ENCODE data around the gene SYNE1.
"Not testable (repeated sequence)": the region's sequence is repeated elsewhere in the genome, so short reads cannot be mapped to it uniquely, and the experiment has no call there.

The SYNE1 gene

DNA sequence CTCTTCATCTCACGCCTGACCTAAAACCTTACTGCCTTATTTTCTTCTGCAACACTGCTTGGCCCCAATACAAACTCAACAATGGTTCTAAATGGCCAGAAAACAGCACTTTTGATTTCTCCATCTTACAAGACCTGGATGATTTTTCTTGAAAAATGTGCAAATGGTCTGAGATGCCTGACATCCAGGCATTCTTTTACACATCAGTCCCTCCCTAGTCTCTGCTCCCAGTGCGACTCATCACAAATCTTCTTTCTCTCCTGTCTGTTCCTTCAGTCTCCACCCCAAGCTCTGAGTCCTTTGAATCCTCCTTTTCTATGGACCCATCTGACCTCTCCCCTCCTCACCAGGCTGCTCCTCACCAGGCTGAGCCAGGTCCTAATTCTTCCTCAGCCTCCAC is 145.7 kb downstream of the SYNE1 start:
- not testable (repeated sequence) for DNase-seq (ENCODE audit: low spot score)

DNA sequence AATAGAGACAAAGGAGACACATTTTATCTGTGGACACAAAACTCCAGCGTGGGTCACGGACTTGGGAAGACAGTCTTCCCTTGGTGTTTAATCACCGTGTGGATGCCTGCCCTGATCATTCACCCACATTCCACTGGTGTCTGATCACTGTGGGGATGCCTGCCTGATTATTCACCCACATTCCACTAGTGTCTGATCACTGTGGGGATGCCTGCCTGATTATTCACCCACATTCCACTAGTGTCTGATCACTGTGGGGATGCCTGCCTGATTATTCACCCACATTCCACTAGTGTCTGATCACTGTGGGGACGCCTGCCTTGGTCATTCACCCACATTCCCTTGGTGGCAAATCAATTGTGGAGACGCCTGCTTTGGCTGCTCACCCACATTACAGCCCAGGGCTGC is 146.2 kb downstream of the SYNE1 start:
- not testable (repeated sequence) for DNase-seq (ENCODE audit: low spot score)

GRCh38 chr6:152484806-152485205 is 152.4 kb downstream of the SYNE1 start:
- no peak for DNase-seq (ENCODE audit: low spot score)

DNA sequence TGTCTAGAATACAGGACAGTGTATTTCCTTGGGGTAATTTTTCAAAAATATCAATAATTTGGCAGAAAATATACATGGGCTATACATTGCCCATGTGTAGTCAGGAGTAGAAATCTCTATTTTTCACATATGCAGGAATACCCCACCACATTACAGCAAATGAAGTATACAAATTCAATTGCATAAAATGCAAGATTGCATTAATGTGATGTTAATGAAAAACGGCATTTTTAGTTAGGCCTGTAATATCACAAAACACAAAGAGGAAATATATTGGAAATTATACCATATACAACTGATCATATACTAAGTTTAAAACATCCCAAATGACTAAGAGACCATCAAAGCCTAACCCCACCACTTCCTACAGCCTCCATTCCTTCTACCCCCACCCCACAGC is 154.9 kb downstream of the SYNE1 start:
- no peak for DNase-seq (ENCODE audit: low spot score)

DNA sequence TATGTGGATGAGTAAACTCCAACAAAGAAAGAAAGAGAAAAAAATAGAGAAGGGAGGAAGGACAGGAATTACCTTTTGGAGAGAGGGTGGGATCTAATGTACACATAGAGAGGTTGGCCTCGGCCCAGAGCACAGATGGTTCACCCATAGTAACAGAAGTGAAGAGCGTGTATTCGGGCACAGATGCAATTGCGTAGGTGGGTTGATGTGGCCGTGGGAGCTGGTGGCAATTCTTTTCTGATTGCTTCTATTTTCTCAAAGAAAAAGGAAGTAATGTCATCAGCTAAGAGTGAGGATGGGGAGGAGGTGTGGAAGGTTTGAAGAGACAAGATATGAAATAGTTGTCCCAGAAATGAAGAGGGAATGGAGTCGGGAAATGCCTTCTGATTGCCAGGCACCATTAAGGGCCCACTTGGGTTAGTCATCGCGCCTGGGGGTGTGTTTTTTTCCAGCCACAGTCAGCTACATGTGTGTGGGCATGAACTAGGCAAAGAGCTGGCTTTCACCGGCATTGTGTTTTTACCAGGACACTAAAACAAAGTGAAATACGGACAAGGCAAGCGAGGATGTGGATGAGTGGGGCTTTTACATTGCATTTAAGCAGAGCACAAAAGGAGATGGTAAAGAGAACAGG is 158.7 kb downstream of the SYNE1 start:
- DNase-seq (ENCODE audit: low spot score): no peak

DNA sequence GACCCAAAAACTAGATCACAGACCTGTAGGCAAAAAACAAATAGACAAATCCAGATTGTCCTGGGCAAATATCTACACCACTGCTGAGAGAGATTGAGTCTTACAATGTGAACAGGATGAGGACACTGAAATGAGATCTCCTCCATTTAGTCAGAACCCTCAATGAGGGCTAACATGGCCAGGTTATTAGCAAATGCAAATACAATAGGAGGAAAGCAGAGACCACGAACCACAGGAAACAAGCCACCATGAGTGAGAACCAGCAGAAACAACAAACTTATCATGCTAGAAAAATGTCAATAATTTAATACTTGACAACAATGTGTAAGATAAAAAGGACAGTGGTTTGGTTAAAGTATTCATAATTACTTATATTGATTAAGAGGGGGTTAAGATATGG is 162.8 kb downstream of the SYNE1 start:
- DNase-seq (ENCODE audit: low spot score): no peak

- no peak for DNase-seq (ENCODE audit: low spot score)
Measured at GRCh38 chr6:152472325-152472724, 164.8 kb downstream of the SYNE1 start.

DNA sequence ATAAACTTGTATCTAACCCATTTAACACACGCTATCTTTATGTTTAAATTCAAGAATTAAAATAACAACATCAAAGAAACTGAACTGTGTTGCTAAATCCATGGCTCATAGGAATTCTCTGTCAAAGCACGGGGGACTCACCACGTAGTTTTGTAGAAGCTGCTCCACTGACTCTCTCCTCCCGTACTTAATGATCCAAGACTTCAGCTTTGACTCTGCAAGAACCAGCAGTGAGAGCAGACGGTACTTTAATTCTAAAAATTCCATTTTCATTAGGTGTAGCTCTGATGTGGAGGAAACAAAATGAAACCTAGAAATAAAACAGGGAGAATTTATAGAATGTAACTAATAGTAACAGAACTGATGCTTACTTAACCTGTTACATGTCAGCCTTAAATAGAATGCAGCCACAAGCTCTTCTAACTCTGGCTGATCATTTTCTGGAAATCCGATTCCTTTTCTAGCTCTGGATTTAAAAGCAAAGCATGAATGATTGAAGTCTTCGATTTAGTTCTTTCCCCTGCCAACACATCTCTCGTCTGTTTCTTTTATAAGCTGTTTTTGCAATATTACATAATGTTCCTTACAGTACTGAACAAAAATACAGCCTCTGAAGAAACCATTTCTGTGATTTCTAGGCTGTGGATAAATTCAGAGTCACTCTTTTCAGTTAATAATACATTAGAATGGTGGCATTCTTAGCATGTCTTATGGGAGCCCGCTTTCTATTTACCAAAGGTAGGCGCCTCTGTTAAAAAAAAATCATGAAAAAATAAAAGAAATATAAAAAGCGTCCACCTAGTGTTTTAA is 165.5 kb downstream of the SYNE1 start:
- DNase-seq (ENCODE audit: low spot score): no peak

GRCh38 chr6:152463164-152463563 is 174.0 kb downstream of the SYNE1 start:
- no peak for DNase-seq (ENCODE audit: low spot score)

DNA sequence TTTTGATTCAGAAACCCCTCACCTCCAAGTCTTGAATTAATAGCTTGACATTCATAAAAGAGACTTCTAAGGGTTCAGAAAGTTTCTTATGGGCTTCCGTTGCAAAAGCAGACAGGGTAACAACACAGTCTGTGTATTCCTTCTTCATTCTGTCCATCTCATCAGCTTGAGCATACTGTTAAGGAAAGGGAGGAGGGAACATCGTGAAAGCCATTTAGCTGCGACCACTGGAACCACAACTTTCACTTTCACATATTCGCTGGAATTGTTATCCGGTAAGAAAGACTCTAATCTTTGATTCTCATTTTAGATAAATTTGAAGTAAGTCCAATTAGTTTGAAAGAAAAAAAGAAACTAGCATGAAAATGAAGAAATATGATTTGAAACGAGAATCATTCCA is 174.4 kb downstream of the SYNE1 start:
- no peak for DNase-seq (ENCODE audit: low spot score)

DNA sequence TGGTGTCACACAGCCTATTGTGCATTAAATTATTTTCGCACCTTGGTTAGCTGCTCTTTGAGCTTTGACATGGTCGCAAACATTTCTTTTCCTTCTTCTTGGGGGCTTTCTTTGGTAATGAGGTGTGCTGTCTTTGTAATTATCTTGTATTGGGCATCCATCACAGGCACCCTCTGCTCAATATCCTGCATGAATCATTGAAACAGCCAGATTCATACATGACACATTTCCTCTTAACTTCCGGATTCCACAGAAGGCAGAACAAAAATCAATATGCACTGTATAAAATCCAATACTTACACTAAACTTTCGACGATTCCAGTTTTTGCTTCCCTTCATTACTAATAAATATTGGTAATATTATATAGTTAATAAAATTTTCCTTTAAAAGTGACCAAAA is 175.6 kb downstream of the SYNE1 start:
- no peak for DNase-seq (ENCODE audit: low spot score)

- no peak for DNase-seq (ENCODE audit: low spot score)
Measured at GRCh38 chr6:152458648-152459644, 178.2 kb downstream of the SYNE1 start.

DNA sequence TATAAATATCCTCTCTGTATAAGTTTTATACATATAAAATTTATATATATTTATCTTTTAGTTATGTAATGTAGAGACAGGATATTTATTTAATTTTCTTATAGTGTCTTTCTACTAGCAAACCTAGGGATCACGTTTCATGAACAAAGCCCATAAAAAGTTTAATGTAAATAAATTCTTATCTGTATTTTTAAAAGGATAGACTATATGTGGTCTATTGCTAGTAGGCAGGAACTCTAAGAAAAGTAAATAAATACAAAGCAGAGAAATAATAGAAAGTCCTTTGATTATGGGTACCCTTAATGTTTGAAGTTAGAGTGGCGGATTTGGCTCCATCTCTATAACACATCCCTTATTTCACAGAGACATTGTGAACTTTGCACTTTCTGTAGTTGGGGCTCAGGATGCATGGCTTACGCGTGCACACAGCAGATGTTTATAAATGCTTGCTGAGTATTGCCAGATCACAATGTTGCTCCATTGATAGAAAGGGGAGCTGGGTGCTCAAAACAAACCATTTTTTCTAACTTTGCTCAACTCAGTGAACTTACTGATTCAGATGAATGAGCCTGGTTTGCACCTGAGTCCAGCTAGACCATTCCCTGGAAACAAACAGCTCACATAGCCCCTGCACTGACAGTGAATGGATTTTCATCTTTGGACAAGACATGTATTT is 179.1 kb downstream of the SYNE1 start:
- DNase-seq (ENCODE audit: low spot score): no peak

GRCh38 chr6:152454003-152454402 is 183.2 kb downstream of the SYNE1 start:
- DNase-seq (ENCODE audit: low spot score): no peak

DNA sequence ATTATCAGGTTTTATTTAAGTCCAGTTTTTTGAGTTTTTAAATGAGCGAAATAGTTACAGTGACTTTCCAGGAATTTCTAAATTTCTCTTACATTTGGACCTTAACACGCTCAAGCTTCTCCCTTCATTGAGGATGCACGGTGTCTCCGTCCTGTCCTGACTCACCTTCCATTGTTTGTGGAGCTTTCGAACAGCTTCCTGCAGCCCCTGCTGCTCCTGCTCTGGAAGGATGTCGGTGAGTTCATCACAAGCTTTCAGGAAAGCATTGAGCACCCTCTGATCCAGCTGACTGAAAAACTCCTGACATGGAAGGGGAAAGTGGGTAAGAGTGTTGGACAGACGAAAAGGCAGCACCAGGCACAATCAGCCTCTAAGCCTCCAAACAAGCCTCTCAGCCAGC is 183.7 kb downstream of the SYNE1 start:
- no peak for DNase-seq (ENCODE audit: low spot score)

GRCh38 chr6:152452639-152453038 is 184.5 kb downstream of the SYNE1 start:
- no peak for DNase-seq (ENCODE audit: low spot score)

- no peak for DNase-seq (ENCODE audit: low spot score)
Measured at GRCh38 chr6:152450519-152450918, 186.6 kb downstream of the SYNE1 start.

- no peak for DNase-seq (ENCODE audit: low spot score)
Measured at GRCh38 chr6:152441902-152442301, 195.3 kb downstream of the SYNE1 start.

- DNase-seq (ENCODE audit: low spot score): no peak
Measured at GRCh38 chr6:152435816-152436215, 201.3 kb downstream of the SYNE1 start.

GRCh38 chr6:152432758-152433157 is 204.4 kb downstream of the SYNE1 start:
- DNase-seq (ENCODE audit: low spot score): no peak

GRCh38 chr6:152428126-152428525 is 209.0 kb downstream of the SYNE1 start:
- no peak for DNase-seq (ENCODE audit: low spot score)

DNA sequence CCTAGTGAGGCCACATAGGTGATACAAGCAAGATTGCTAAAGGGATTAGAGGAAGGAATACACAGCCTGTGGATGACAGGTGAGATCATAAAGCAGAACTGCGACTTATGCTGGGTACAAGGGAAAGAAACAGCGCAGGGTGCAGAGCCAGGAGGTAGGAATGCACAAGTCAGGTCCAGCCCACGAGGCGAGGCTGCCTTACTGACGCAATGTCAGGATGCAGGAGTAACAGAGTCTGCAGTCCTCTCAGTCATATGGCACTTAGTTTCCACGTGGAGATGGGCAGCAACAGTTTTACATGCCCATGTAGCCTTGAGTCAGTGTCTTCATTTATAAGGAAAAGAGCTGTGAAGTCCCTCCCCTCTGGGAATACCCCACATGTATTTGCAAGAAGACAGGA is 210.9 kb downstream of the SYNE1 start:
- DNase-seq (ENCODE audit: low spot score): no peak
